HepG2 (cell line): ENCODE data around the gene ABHD2. TPM values are rescaled to one million over a fixed set of nuclear protein-coding genes. Genes with fewer than 3 reads are reported as not detected.

ENCODE experiments used
- CBX5 ChIP-seq: sonication (generic); formaldehyde crosslinking; IDR thresholded peaks from 2 replicates; pipeline ENCODE4 v1.4.0; 2020; ENCODE audit warnings: missing genetic modification reagents, borderline replicate concordance
- E2F2 ChIP-seq: sonication (generic); formaldehyde crosslinking; IDR thresholded peaks from 2 replicates; pipeline ENCODE4 v1.4.0; 2020; ENCODE audit warnings: missing genetic modification reagents, borderline replicate concordance
- HNF1A ChIP-seq, 2 experiments: sonication (generic) in 1 of 2; formaldehyde crosslinking in 1 of 2; IDR thresholded peaks; 2 replicates each; pipeline versions ENCODE4 v1.4.0 to v1.6.1; 2016 to 2020; ENCODE audit warnings: borderline replicate concordance in 1 of 2, low read depth in 1 of 2, mild to moderate bottlenecking in 1 of 2, missing genetic modification reagents in 1 of 2
- KLF15 ChIP-seq: sonication (generic); formaldehyde crosslinking; IDR thresholded peaks from 2 replicates; pipeline ENCODE4 v1.8.1; 2023; ENCODE audit warnings: borderline replicate concordance, mild to moderate bottlenecking, inconsistent platforms, missing genetic modification reagents, mixed read lengths
- SALL2 ChIP-seq: sonication (generic); formaldehyde crosslinking; IDR thresholded peaks from 2 replicates; pipeline ENCODE4 v1.8.1; 2023; ENCODE audit warnings: mild to moderate bottlenecking, missing genetic modification reagents, inconsistent platforms
- SKI ChIP-seq: fragments of 450-650 bp; IDR thresholded peaks from one replicate; pipeline ENCODE4 v1.6.1; 2018; ENCODE audit warnings: mild to moderate bottlenecking; ENCODE audit not compliant: partially characterized antibody
- SNAPC2 ChIP-seq: sonication (generic); formaldehyde crosslinking; IDR thresholded peaks from 2 replicates; pipeline ENCODE4 v1.8.1; 2022; ENCODE audit warnings: mild to moderate bottlenecking, missing genetic modification reagents
- TFDP1 ChIP-seq: IDR thresholded peaks from 2 replicates; pipeline ENCODE4 v1.6.1; 2016; ENCODE audit warnings: missing compliant biosample characterization, missing genetic modification reagents, borderline replicate concordance
- ZNF275 ChIP-seq: sonication (generic); formaldehyde crosslinking; IDR thresholded peaks from 2 replicates; pipeline ENCODE4 v1.8.0; 2022; ENCODE audit warnings: missing genetic modification reagents, mild to moderate bottlenecking, inconsistent platforms, borderline replicate concordance
- ZNF292 ChIP-seq: sonication (generic); formaldehyde crosslinking; IDR thresholded peaks from 2 replicates; pipeline ENCODE4 v1.8.1; 2022; ENCODE audit warnings: mild to moderate bottlenecking, low read depth, missing genetic modification reagents, borderline replicate concordance
- ZNF337 ChIP-seq: sonication (generic); formaldehyde crosslinking; IDR thresholded peaks from 2 replicates; pipeline ENCODE4 v1.5.1; 2020; ENCODE audit warnings: missing genetic modification reagents, low read depth, mild to moderate bottlenecking, borderline replicate concordance
- ZNF431 ChIP-seq: sonication (generic); formaldehyde crosslinking; IDR thresholded peaks from 2 replicates; pipeline ENCODE4 v1.9.0; 2022; ENCODE audit warnings: missing genetic modification reagents, low read depth, mild to moderate bottlenecking, borderline replicate concordance
- ZNF503 ChIP-seq: sonication (generic); formaldehyde crosslinking; IDR thresholded peaks from 2 replicates; pipeline ENCODE4 v1.4.0; 2020; ENCODE audit warnings: missing genetic modification reagents
- ZNF616 ChIP-seq: sonication (generic); formaldehyde crosslinking; IDR thresholded peaks from 2 replicates; pipeline ENCODE4 v1.5.0; 2020; ENCODE audit warnings: low read depth, mild to moderate bottlenecking, missing genetic modification reagents
- ZNF724P ChIP-seq: sonication (generic); formaldehyde crosslinking; IDR thresholded peaks from 2 replicates; pipeline ENCODE4 v1.8.0; 2022; ENCODE audit warnings: missing genetic modification reagents, borderline replicate concordance
- ZNF839 ChIP-seq: sonication (generic); formaldehyde crosslinking; IDR thresholded peaks from 2 replicates; pipeline ENCODE4 v1.4.0; 2020; ENCODE audit warnings: missing genetic modification reagents, mild to moderate bottlenecking, borderline replicate concordance
- polyA plus RNA-seq, 8 experiments: library from polyadenylated mRNA; depleted of rRNA in 3 of 8; stranded (reverse) in 7 of 8; unstranded in 1 of 8; fragments of >200 nt; fragmentation: Illumina TruSeq in 4 of 8; extraction: Trizol in 4 of 8; gene quantifications; 2 replicates each; pipeline versions ENCODE4 v1.2.1 to v1.2.3, GENCODE V29; 2011 to 2016; ENCODE audit warnings: low read depth in 4 of 8, missing spikeins in 1 of 8, mixed read lengths in 1 of 8; ENCODE audit not compliant: insufficient read depth in 1 of 8
- total RNA-seq, 5 experiments: library from RNA; depleted of rRNA; stranded (reverse); fragments of >200 nt; fragmentation: Illumina TruSeq; extraction: Trizol; gene quantifications; 2 replicates each; pipeline ENCODE4 v1.2.3, GENCODE V29; 2016; ENCODE audit warnings: low read depth in 1 of 5

Gene ABHD2
- total and polyA plus RNA-seq, 2 of the 13 experiments (the other 11 are each of a cell fraction or from before 2014, with no cell fraction given), result 14.8 to 22.4 TPM

GRCh38 chr15:89070197-89071124 is 17.8 kb upstream of the ABHD2 start (continued):
- TF ChIP-seq SKI (no peak), ZNF431 (CRISPR knock-in tag) (no peak), TFDP1 (CRISPR knock-in tag) (no peak), ZNF337 (CRISPR knock-in tag) (no peak), ZNF839 (CRISPR knock-in tag) (no peak), HNF1A (IDR thresholded peaks at IDR 0.05; ENCODE audit: low read depth) (0 out of 2 replicates have a peak, but pooled peaks have one; percentile 15), HNF1A (CRISPR knock-in tag; IDR thresholded peaks at IDR 0.05; ENCODE audit: borderline replicate concordance) (no peak), SALL2 (no peak), CBX5 (CRISPR knock-in tag) (no peak), ZNF724P (CRISPR knock-in tag) (no peak), ZNF503 (no peak), E2F2 (CRISPR knock-in tag) (no peak), ZNF275 (no peak), SNAPC2 (CRISPR knock-in tag) (no peak), ZNF292 (CRISPR knock-in tag) (no peak), ZNF616 (CRISPR knock-in tag) (no peak), KLF15 (CRISPR knock-in tag) (no peak)
